Lung (tissue), 12 donors: ENCODE data around the gene EDN1. TPM values are rescaled to one million over a fixed set of nuclear protein-coding genes. Genes with fewer than 3 reads are reported as not detected.

Experiments
- ATAC-seq: fragments of 200-7000 bp; cut with Tn5 transposase; one replicate; pipeline ENCODE4 v1.9.1; 2020; ENCODE audit warnings: moderate number of reproducible peaks; ENCODE audit not compliant: insufficient read depth, low FRiP score
- DNase-seq, 3 donors: peaks; one replicate each; pipeline ENCODE4 v3.0.0-alpha.2; 2013 to 2017
- H3K27ac ChIP-seq, 2 donors: one replicate each; pipeline ENCODE4 v1.5.1; 2013; ENCODE audit warnings: mild to moderate bottlenecking in 2 of 2, moderate library complexity in 2 of 2, control low read depth in 1 of 2, inconsistent platforms in 1 of 2, low read depth in 1 of 2, low read length in 1 of 2
- H3K27me3 ChIP-seq, 3 donors: one replicate each; pipeline ENCODE4 v1.5.1; 2013; ENCODE audit warnings: low read length in 2 of 3; ENCODE audit not compliant: control insufficient read depth in 3 of 3, insufficient read depth in 3 of 3
- H3K36me3 ChIP-seq, 4 donors: one replicate each; pipeline ENCODE4 v1.5.1; 2013; ENCODE audit warnings: low read length in 4 of 4, mild to moderate bottlenecking in 1 of 4, moderate library complexity in 1 of 4; ENCODE audit not compliant: control insufficient read depth in 4 of 4, insufficient read depth in 4 of 4
- H3K4me1 ChIP-seq, 5 donors: one replicate each; pipeline ENCODE4 v1.5.1; 2013; ENCODE audit warnings: low read length in 5 of 5, mild to moderate bottlenecking in 2 of 5, moderate library complexity in 1 of 5; ENCODE audit not compliant: control insufficient read depth in 5 of 5, insufficient read depth in 5 of 5
- H3K4me3 ChIP-seq: one replicate; pipeline ENCODE4 v1.5.1; 2013; ENCODE audit warnings: mild to moderate bottlenecking, control low read depth, moderate library complexity
- H3K9ac ChIP-seq, 2 donors: one replicate each; pipeline ENCODE4 v1.5.1; 2013; ENCODE audit warnings: low read length in 2 of 2, control low read depth in 1 of 2; ENCODE audit not compliant: insufficient read depth in 1 of 2
- H3K9me3 ChIP-seq, 4 donors: one replicate each; pipeline ENCODE4 v1.5.1; 2013; ENCODE audit warnings: low read length in 3 of 4, mild to moderate bottlenecking in 1 of 4, moderate library complexity in 1 of 4; ENCODE audit not compliant: control insufficient read depth in 4 of 4, insufficient read depth in 3 of 4
- CTCF ChIP-seq: IDR thresholded peaks from 2 replicates; pipeline ENCODE4 v1.5.1; 2012; ENCODE audit warnings: mild to moderate bottlenecking; ENCODE audit errors: control extremely low read depth, extremely low read depth
- WGBS, 2 donors: extraction: QIAGEN DNeasy Blood & Tissue Kit; methylation state at CpG; one replicate each; pipeline ENCODE4 v1.1.7; 2013; 5-methylcytosine and 5-hydroxymethylcytosine counted together
- polyA plus RNA-seq, 2 donors: library from polyadenylated mRNA; stranded (reverse); fragments of 200-250 nt; gene quantifications; one replicate each; pipeline ENCODE4 v1.2.1, GENCODE V29; 2013
- total RNA-seq, 2 donors: library from RNA; depleted of rRNA in 1 of 2; stranded (reverse); fragments of >200 nt in 1 of 2; gene quantifications; one replicate each; pipeline ENCODE4 v1.2.1, GENCODE V29; 2014 to 2021
- donor health status: control.
- donor health status: control.
- donor health status: Bipolar disorder and iron deficiency.
- donor health status: healthy.
- donor health status: DM: yes; HTN: yes; CAD: no.

Gene EDN1
- total and polyA plus RNA-seq, 4 donors: 18.4 to 112 (median 40.3) TPM

GRCh38 chr6:12288914-12289313 lies 1.2 kb upstream of the EDN1 start:
- WGBS, 2 donors: 62 to 69% methylated on average over 3 of the region's 3 CpGs
- no peak overlapping the region for H3K9ac ChIP-seq

GRCh38 chr6:12289365-12289919 lies 719 bp upstream of the EDN1 start:
- Histone ChIP-seq H3K9me3 (no peaks in the 10 kb centered on the region), H3K9ac (peak overlapping the region; percentile 43 to 64), H3K27me3 (peaks cover 0 to 22% (median 9%) of the 10 kb centered on the region in 3 donors), H3K36me3 (no peaks in the 10 kb centered on the region), H3K27ac (peak overlapping the region; percentile 48 to 62), H3K4me1 (peaks cover 0 to 14% (median 1%) of the 10 kb centered on the region in 5 donors), H3K4me3 (no peak overlapping the region)
- ATAC-seq (peak; percentile 44), DNase-seq (peak; percentile 46 to 75 (median 59))
- peak; percentile 60 for TF ChIP-seq CTCF
- WGBS, 2 donors: 1 to 3% methylated on average over 13 of the region's 13 CpGs

More at GRCh38 chr6:12288914-12289313, 1.2 kb upstream of the EDN1 start:
- H3K9me3 ChIP-seq: no peaks in the 10 kb centered on the region
- no peak for TF ChIP-seq CTCF
- DNase-seq (no peak), ATAC-seq (no peak)
- no peak overlapping the region for H3K4me3 ChIP-seq
- H3K27ac ChIP-seq: peak overlapping the region in 1 of 2 donors; percentile 43
- H3K27me3 ChIP-seq: peaks cover 0 to 22% (median 9%) of the 10 kb centered on the region in 3 donors
- peaks cover 0 to 14% (median 1%) of the 10 kb centered on the region in 5 donors for H3K4me1 ChIP-seq
- H3K36me3 ChIP-seq: no peaks in the 10 kb centered on the region

- Histone ChIP-seq H3K4me3 (peak overlapping the region; percentile 52), H3K27me3 (peaks cover 0 to 22% (median 9%) of the 10 kb centered on the region in 3 donors), H3K27ac (peak overlapping the region in 1 of 2 donors; percentile 86), H3K4me1 (peaks cover 0 to 14% (median 1%) of the 10 kb centered on the region in 5 donors), H3K9ac (peak overlapping the region in 1 of 2 donors; percentile 21), H3K9me3 (no peaks in the 10 kb centered on the region), H3K36me3 (no peaks in the 10 kb centered on the region)
- 26 to 43% methylated on average over 12 of the region's 12 CpGs for WGBS, 2 donors
- no peak for ATAC-seq
- TF ChIP-seq CTCF: no peak
- DNase-seq: no peak
Measured at GRCh38 chr6:12291071-12291838, 1.1 kb downstream of the EDN1 start.
